Colonic mucosa (tissue), 4 donors: ENCODE measurements around the gene SMIM1. TPM values are rescaled to one million over a fixed set of nuclear protein-coding genes. Genes with fewer than 3 reads are reported as not detected.

Source experiments
- DNase-seq: peaks from one replicate; pipeline ENCODE4 v3.0.0-alpha.2; 2020
- H3K27ac ChIP-seq: fragments of 200-600 bp; one replicate; pipeline ENCODE4 v1.8.0; 2021
- H3K27me3 ChIP-seq: fragments of 200-600 bp; one replicate; pipeline ENCODE4 v1.8.0; 2021
- H3K36me3 ChIP-seq: fragments of 200-600 bp; one replicate; pipeline ENCODE4 v1.8.0; 2021
- H3K4me1 ChIP-seq: fragments of 200-600 bp; one replicate; pipeline ENCODE4 v1.8.0; 2021; ENCODE audit warnings: mild to moderate bottlenecking
- H3K4me3 ChIP-seq: fragments of 200-600 bp; one replicate; pipeline ENCODE4 v1.8.0; 2021
- H3K9ac ChIP-seq, 2 donors: one replicate each; pipeline ENCODE4 v1.7.0; 2013; ENCODE audit warnings: control low read depth in 2 of 2, low read depth in 2 of 2, low read length in 2 of 2
- H3K9me3 ChIP-seq: fragments of 200-600 bp; one replicate; pipeline ENCODE4 v1.8.0; 2021
- intact Hi-C: fragments of 100-400 bp; cut with DNase I; formaldehyde crosslinking; loops from one replicate; pipeline ENCODE4 v1.14.1; 2022
- total RNA-seq, 2 donors: library from RNA; stranded (reverse); fragmentation: NEBNext Ultra II Directional in 1 of 2; extraction: Animal tissue kit (Norgen Biotek cat#: 25700) in 1 of 2; gene quantifications; one replicate each; pipeline ENCODE4 v1.2.1, GENCODE V29; 2021
- TF ChIP-seq, protein P1 (sequence below): fragments of 200-600 bp; IDR thresholded peaks from one replicate; pipeline ENCODE4 v1.8.0; 2022; ENCODE audit warnings: antibody characterized with exemption, mild to moderate bottlenecking
- donor health status: healthy.
- donor health status: DM: no; HTN: no; CAD: no.
- donor health status: DM: no; HTN: no; CAD: no.

SMIM1 gene
- total RNA-seq, 2 donors from 2014 or later = 1.9 to 2.4 TPM

DNA sequence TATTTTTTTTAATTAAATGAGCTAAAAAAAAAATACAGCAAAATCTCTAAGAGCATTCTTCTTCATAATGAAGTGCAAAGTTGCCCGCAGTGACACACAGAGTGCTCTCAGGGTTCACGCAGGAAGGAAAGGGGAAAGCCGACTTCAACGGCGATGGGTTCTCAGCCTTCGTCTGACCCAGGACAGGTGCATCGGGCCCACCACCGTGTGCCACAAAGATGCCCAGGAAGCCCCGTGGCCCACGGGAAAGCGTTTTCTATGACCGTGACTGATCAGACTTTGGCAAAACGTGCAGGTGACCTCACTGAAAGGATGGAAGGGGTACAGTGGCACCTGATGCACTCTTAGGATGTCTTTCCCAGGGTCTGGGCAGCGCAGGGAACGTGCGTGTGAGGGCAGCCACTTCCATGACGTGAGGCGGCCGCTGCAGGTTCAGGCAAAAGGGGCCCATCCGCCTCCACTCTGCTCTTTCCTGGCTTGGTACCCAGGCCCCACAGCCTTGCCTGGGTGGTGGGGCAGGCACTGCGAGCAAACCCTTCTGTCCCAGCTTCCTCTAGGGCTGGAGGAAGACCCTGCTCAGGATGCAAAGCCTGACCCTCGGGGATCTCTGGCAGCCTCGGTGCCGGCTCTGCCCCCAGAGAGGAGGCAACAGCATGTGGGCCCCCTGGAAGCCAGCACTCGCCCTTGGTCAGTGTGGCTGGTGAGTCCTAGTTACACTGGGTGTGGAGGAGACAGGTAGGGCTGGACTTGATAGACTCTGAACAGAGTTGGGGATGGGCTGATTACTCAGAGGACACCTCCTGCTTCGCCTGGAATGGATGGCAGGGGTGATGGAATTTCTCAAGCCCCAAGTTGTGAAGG, 15.4 kb downstream of the SMIM1 start:
- H3K9me3 ChIP-seq = no peaks in the 10 kb centered on the region
- no peak for DNase-seq
- H3K4me3 ChIP-seq = no peak overlapping the region
- H3K36me3 ChIP-seq = peaks cover 3% of the 10 kb centered on the region
- no peaks in the 10 kb centered on the region for H3K27me3 ChIP-seq
- H3K4me1 ChIP-seq = no peaks in the 10 kb centered on the region
- TF ChIP-seq, protein P1, sequence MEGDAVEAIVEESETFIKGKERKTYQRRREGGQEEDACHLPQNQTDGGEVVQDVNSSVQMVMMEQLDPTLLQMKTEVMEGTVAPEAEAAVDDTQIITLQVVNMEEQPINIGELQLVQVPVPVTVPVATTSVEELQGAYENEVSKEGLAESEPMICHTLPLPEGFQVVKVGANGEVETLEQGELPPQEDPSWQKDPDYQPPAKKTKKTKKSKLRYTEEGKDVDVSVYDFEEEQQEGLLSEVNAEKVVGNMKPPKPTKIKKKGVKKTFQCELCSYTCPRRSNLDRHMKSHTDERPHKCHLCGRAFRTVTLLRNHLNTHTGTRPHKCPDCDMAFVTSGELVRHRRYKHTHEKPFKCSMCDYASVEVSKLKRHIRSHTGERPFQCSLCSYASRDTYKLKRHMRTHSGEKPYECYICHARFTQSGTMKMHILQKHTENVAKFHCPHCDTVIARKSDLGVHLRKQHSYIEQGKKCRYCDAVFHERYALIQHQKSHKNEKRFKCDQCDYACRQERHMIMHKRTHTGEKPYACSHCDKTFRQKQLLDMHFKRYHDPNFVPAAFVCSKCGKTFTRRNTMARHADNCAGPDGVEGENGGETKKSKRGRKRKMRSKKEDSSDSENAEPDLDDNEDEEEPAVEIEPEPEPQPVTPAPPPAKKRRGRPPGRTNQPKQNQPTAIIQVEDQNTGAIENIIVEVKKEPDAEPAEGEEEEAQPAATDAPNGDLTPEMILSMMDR = no peak
- H3K9ac ChIP-seq = no peak overlapping the region
- intact Hi-C loops = no loop called here
- no peak overlapping the region for H3K27ac ChIP-seq

DNA sequence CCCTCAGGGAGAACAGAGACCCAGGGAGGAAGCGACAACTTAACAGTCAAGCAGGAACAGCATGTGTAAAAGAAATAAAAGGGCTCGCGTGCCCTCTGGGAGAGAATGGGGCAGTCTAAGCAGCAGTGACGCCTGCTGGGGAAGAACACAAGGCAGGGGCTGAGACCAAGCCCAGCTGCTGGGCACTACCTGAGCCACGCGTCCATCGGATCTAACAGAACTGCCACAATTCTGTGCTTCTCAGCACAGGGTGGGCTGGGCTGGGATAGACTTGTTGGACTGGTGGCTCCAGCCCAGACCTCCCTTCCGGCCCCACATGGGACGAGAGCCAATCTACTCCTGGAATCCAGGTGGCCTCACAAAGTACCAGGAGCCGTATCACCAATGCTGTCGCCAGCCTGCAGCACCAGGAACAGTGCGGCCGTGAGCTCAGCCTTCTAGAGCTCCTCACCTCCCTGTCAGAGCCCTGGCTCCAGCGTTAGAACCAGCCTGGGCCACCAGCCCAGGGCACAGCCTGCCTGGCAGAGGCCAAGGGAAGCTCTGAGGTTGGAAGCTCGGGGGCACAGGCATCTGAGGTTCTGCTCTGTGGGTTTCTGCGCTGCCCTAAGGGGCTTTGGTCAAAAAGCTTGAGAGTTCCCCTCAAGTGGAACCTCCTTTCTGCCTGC, 16.3 kb downstream of the SMIM1 start:
- no peaks in the 10 kb centered on the region for H3K27me3 ChIP-seq
- H3K4me1 ChIP-seq = peaks cover under 1% of the 10 kb centered on the region
- TF ChIP-seq, protein P1 = no peak
- no peaks in the 10 kb centered on the region for H3K36me3 ChIP-seq
- no peak overlapping the region for H3K27ac ChIP-seq
- no peak overlapping the region for H3K9ac ChIP-seq
- DNase-seq = no peak
- intact Hi-C loops = no loop called here
- H3K9me3 ChIP-seq = no peaks in the 10 kb centered on the region
- no peak overlapping the region for H3K4me3 ChIP-seq

DNA sequence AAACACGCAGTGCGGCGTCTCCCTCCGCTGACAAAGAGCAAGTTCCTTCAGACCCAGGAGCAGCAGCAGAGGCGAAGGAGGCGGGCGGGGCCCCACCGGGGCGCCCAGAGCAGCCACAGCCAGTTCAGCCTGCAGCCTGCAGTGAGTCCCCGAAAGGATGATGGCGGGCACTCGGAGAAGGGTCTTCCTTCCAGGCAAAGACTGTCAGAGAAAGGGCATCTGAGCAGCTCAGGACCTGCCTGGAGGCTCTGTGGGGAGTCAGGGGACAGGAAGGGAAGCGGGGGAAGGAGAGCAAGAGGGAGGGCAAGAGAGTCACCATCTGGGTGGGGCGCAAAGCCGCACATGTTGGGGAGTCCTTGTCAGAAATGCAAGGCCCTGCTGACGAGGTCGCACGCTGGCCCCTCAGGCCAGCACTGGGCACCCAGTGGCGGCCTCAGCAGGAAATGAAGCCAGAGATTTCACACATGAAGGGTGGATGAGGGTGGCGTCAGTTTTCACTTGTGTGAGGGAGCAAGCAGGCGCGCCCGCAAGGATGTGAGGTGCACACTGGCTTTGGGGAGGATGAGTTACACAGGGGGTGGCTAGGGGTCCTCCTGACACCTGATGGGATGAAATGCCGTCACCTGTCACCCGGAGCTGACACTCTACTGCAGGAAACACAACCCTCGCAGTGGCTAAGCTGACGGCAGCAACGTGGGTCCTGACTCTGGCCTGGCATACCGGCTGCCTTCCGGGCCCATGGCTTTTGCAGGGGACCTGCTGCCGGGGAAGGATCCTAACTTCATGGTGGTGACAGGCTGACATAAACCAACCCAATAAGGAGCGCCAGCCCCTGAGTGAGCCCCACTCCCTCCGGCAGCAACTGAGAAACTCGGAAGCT, 17.1 kb downstream of the SMIM1 start:
- Histone ChIP-seq H3K27ac (no peak overlapping the region), H3K4me1 (peaks cover 8% of the 10 kb centered on the region), H3K36me3 (no peaks in the 10 kb centered on the region), H3K9me3 (no peaks in the 10 kb centered on the region), H3K4me3 (no peak overlapping the region), H3K9ac (no peak overlapping the region), H3K27me3 (no peaks in the 10 kb centered on the region)
- TF ChIP-seq, protein P1 = no peak
- intact Hi-C loops = no loop called here
- no peak for DNase-seq

DNA sequence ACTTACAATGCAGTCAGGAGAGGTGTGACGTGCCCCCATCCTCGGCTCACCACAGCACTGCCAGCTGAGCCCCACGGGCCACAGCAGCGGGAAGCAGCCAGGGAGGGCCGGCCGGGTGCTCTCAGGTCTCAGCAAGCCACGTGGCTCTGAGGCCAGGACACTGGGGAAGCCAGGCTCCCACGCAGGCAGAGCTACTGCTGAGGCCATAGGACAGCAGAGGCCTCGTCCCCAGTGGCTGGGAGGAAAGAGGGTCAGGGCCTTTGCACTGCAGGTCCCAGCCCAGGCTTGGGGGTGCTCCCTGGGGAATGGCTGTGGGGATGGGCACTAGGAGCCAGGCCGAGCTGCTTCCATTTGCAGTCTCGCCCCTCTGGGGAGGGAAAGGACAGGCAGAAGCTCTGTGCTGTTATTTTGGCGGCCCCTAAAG, 18.0 kb downstream of the SMIM1 start:
- H3K9me3 ChIP-seq = no peaks in the 10 kb centered on the region
- H3K9ac ChIP-seq = no peak overlapping the region
- TF ChIP-seq, protein P1 = no peak
- no peaks in the 10 kb centered on the region for H3K36me3 ChIP-seq
- H3K4me3 ChIP-seq = no peak overlapping the region
- H3K4me1 ChIP-seq = peaks cover 13% of the 10 kb centered on the region
- DNase-seq = no peak
- intact Hi-C loops = no loop called here
- H3K27ac ChIP-seq = no peak overlapping the region
- H3K27me3 ChIP-seq = no peaks in the 10 kb centered on the region

DNA sequence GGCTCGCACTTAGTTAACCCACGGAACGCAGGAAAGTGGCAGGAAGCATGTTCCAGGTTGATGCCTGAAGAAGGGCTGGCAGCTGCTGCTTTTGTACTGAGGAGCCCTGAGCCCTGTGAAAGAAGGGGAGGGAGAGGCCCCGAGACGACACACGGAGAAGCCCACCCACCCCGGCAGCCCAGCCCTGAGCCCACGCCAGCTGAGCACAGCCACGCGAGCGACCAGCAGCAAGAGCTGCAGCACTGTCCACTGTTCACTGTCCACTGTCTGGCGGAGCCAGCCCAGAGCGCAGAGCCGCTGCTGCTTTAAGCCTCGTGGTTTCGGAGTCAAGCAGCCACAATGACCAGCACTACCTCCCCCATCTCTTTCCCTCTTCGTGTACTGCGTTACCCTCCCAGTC, 18.4 kb downstream of the SMIM1 start:
- no peak for DNase-seq

More for the DNA sequence above, 18.4 kb downstream of the SMIM1 start:
- H3K9ac ChIP-seq = no peak overlapping the region
- peaks cover 13% of the 10 kb centered on the region for H3K4me1 ChIP-seq
- TF ChIP-seq, protein P1 = no peak
- no peaks in the 10 kb centered on the region for H3K9me3 ChIP-seq
- H3K4me3 ChIP-seq = no peak overlapping the region
- intact Hi-C loops = no loop called here
- H3K36me3 ChIP-seq = no peaks in the 10 kb centered on the region
- no peaks in the 10 kb centered on the region for H3K27me3 ChIP-seq
- H3K27ac ChIP-seq = no peak overlapping the region
